HL-60 (cell line): ENCODE data around the gene PIK3R1.

Experiments used
- CTCF ChIP-seq: IDR thresholded peaks from one replicate; pipeline ENCODE4 v1.5.1; 2011; ENCODE audit warnings: low read length, control low read depth, inconsistent platforms; ENCODE audit not compliant: insufficient read depth
- POLR2AphosphoS5 ChIP-seq: IDR thresholded peaks from 2 replicates; pipeline ENCODE4 v1.6.1; 2012; ENCODE audit warnings: low read depth

DNA sequence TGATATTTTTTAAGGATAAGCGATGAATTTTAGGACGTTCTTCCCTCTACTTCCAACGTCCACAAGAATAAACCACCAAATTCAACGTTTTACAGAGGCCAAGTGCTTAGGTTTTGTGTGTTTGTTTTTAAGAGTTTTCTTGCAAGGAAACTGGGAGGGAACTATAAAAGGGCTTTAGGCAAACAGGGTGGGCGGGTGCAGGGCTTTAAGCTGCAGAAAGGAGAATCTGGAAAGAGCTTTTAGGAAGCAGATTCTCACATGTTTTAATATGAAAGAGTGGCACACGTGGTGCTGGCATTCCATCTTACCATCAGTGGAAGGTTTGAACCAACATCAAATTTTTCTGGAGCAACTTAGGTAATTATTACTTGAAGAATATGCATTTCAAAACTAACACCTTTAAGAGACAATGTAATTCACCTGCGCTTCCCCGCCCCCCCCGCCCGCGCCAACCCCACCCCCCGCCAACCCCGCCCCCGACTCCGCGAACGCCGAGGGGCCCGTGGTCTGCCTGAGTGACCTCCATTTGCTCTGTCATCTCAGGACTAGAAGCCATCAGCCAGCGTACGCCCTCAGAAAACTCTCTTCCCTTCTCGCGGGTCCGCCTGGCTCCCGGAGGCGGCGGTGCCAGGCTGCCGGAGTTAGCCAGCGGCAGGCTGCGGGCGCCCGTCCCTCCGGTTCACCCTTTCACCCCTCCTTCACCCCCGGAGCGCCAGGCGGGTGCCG, 911 bp upstream of the PIK3R1 start:
- no peak for TF ChIP-seq CTCF
- TF ChIP-seq POLR2AphosphoS5: no peak
